Ovary (tissue), 3 donors: ENCODE results near the gene PCGF2.

Source experiments
- EP300 ChIP-seq: sonication (generic); formaldehyde crosslinking; IDR thresholded peaks from one replicate; pipeline ENCODE4 v1.6.1; 2017; ENCODE audit warnings: antibody characterized with exemption
- POLR2A ChIP-seq: fragments of 450-650 bp; IDR thresholded peaks from one replicate; pipeline ENCODE4 v1.6.1; 2017; ENCODE audit warnings: antibody characterized with exemption, mild to moderate bottlenecking, moderate library complexity
- TF ChIP-seq, protein P1 (sequence below), 3 donors: fragments of 450-650 bp in 2 of 3; fragments of 200-600 bp in 1 of 3; IDR thresholded peaks; one replicate each; pipeline versions ENCODE4 v1.5.1 to v1.8.0; 2016 to 2022; ENCODE audit warnings: antibody characterized with exemption in 3 of 3, mild to moderate bottlenecking in 1 of 3
- donor health status: DM: no; HTN: no; CAD: no.

DNA sequence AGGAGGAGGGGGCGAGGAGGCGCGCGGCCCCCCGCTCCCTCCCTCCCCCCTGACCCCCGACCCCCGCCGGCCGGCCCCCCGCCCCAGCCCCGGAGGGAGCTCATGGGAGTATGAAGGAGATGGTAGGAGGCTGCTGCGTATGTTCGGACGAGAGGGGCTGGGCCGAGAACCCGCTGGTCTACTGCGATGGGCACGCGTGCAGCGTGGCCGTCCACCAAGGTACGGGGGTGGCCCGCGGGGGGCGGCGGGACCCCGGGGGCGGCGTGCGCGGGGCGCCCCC lies 42.7 kb downstream of the PCGF2 start:
- TF ChIP-seq EP300 (no peak), POLR2A (no peak)
- TF ChIP-seq, protein P1, sequence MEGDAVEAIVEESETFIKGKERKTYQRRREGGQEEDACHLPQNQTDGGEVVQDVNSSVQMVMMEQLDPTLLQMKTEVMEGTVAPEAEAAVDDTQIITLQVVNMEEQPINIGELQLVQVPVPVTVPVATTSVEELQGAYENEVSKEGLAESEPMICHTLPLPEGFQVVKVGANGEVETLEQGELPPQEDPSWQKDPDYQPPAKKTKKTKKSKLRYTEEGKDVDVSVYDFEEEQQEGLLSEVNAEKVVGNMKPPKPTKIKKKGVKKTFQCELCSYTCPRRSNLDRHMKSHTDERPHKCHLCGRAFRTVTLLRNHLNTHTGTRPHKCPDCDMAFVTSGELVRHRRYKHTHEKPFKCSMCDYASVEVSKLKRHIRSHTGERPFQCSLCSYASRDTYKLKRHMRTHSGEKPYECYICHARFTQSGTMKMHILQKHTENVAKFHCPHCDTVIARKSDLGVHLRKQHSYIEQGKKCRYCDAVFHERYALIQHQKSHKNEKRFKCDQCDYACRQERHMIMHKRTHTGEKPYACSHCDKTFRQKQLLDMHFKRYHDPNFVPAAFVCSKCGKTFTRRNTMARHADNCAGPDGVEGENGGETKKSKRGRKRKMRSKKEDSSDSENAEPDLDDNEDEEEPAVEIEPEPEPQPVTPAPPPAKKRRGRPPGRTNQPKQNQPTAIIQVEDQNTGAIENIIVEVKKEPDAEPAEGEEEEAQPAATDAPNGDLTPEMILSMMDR (IDR thresholded peaks at IDR 0.05) = no peak
